Tibial nerve (tissue), 3 donors: ENCODE data around the gene CNGA3.

Experiments
- POLR2A ChIP-seq, 2 donors: fragments of 450-650 bp; IDR thresholded peaks; one replicate each; pipeline ENCODE4 v1.6.1; 2017; ENCODE audit warnings: antibody characterized with exemption in 2 of 2, mild to moderate bottlenecking in 2 of 2, moderate library complexity in 2 of 2
- TF ChIP-seq, protein P1 (sequence below), 5 experiments: fragments of 200-600 bp in 3 of 5; fragments of 450-650 bp in 2 of 5; sonication (generic) in 3 of 5; IDR thresholded peaks; one replicate each; pipeline ENCODE4 v1.5.1; 2016 to 2019; ENCODE audit warnings: antibody characterized with exemption in 5 of 5, mild to moderate bottlenecking in 3 of 5, moderate library complexity in 2 of 5

DNA sequence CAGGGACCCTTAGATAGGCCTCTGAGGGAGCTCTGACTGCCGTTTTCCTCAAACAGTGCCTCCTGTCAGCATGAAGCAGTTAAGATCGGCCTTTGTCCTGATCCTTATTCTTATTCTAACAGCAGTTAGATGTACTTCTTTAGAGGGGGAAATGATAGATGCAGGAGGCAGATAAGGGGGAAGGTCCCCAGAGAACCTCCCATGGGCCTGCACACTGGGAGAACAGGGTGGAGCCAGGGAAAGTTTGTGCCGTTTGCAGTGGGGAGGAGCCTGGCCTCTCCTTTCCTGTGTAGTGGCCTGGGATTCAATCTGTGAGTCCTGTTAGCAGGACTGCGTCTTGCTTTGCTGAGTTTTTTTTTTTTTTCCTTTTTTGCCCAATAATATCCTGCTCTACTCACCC is 90.5 kb downstream of the CNGA3 start:
- no peak for TF ChIP-seq POLR2A (IDR thresholded peaks at IDR 0.05)
- TF ChIP-seq, protein P1, sequence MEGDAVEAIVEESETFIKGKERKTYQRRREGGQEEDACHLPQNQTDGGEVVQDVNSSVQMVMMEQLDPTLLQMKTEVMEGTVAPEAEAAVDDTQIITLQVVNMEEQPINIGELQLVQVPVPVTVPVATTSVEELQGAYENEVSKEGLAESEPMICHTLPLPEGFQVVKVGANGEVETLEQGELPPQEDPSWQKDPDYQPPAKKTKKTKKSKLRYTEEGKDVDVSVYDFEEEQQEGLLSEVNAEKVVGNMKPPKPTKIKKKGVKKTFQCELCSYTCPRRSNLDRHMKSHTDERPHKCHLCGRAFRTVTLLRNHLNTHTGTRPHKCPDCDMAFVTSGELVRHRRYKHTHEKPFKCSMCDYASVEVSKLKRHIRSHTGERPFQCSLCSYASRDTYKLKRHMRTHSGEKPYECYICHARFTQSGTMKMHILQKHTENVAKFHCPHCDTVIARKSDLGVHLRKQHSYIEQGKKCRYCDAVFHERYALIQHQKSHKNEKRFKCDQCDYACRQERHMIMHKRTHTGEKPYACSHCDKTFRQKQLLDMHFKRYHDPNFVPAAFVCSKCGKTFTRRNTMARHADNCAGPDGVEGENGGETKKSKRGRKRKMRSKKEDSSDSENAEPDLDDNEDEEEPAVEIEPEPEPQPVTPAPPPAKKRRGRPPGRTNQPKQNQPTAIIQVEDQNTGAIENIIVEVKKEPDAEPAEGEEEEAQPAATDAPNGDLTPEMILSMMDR (IDR thresholded peaks at IDR 0.05), result no peak
